Colonic mucosa (tissue), 4 donors: ENCODE measurements around the gene CTAGE1. TPM values are rescaled to one million over a fixed set of nuclear protein-coding genes. Genes with fewer than 3 reads are reported as not detected.

Experiments used
- DNase-seq: peaks from one replicate; pipeline ENCODE4 v3.0.0-alpha.2; 2020
- H3K27ac ChIP-seq: fragments of 200-600 bp; one replicate; pipeline ENCODE4 v1.8.0; 2021
- H3K27me3 ChIP-seq: fragments of 200-600 bp; one replicate; pipeline ENCODE4 v1.8.0; 2021
- H3K36me3 ChIP-seq: fragments of 200-600 bp; one replicate; pipeline ENCODE4 v1.8.0; 2021
- H3K4me1 ChIP-seq: fragments of 200-600 bp; one replicate; pipeline ENCODE4 v1.8.0; 2021; ENCODE audit warnings: mild to moderate bottlenecking
- H3K4me3 ChIP-seq: fragments of 200-600 bp; one replicate; pipeline ENCODE4 v1.8.0; 2021
- H3K9ac ChIP-seq, 2 donors: one replicate each; pipeline ENCODE4 v1.7.0; 2013; ENCODE audit warnings: control low read depth in 2 of 2, low read depth in 2 of 2, low read length in 2 of 2
- H3K9me3 ChIP-seq: fragments of 200-600 bp; one replicate; pipeline ENCODE4 v1.8.0; 2021
- CTCF ChIP-seq: fragments of 200-600 bp; IDR thresholded peaks from one replicate; pipeline ENCODE4 v1.8.0; 2022; ENCODE audit warnings: antibody characterized with exemption, mild to moderate bottlenecking
- intact Hi-C: fragments of 100-400 bp; cut with DNase I; formaldehyde crosslinking; loops from one replicate; pipeline ENCODE4 v1.14.1; 2022
- total RNA-seq, 2 donors: library from RNA; stranded (reverse); fragmentation: NEBNext Ultra II Directional in 1 of 2; extraction: Animal tissue kit (Norgen Biotek cat#: 25700) in 1 of 2; gene quantifications; one replicate each; pipeline ENCODE4 v1.2.1, GENCODE V29; 2021
- donor health status: healthy.
- donor health status: DM: no; HTN: no; CAD: no.
- donor health status: DM: no; HTN: no; CAD: no.

Gene CTAGE1
- total RNA-seq, 2 donors from 2014 or later = not detected

DNA sequence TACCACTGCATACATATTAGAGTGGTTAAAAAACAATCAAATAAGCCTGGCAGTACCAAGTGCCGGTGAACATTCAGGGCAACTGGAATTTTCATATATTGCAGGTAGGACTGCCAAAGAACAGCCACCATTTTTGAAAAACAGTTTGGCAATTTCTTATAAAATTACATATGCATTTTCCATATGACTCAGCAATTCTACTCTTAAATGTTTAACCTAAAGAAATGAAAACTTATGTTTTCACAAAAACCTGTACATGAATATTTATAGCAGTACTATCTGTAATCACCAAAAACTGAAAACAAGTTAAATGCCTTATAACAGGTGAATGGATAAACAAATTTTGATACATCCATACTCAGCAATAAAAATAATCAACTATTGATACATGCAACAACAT, 39.9 kb downstream of the CTAGE1 start:
- no peak for DNase-seq
- Histone ChIP-seq H3K4me3 (no peak overlapping the region), H3K27ac (no peak overlapping the region), H3K27me3 (no peaks in the 10 kb centered on the region), H3K9me3 (no peaks in the 10 kb centered on the region), H3K36me3 (no peaks in the 10 kb centered on the region), H3K4me1 (no peaks in the 10 kb centered on the region), H3K9ac (no peak overlapping the region)
- no peak for TF ChIP-seq CTCF
- intact Hi-C loops = no loop called here

DNA sequence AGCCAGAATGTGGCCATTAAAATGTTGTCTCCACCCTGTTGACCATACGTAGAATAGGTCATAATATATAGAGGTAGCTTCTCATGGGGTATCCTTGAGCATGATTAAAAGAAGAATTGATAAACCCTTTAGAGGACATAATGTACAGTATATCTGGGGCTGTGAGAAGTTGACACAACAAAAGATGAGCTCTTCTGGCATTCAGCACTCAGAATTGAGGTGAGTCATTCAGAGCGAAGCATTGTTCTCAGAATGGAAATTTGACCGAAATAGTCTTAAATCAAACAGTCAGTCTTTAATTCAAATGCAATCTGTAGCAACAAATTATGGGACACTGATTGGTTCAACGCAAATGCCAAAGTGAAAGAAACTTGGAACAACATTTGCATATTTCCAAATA, 47.3 kb downstream of the CTAGE1 start:
- no peak overlapping the region for H3K4me3 ChIP-seq
- no peaks in the 10 kb centered on the region for H3K4me1 ChIP-seq
- no peaks in the 10 kb centered on the region for H3K27me3 ChIP-seq
- H3K27ac ChIP-seq = no peak overlapping the region
- no peak for DNase-seq
- no peaks in the 10 kb centered on the region for H3K9me3 ChIP-seq
- TF ChIP-seq CTCF = no peak
- intact Hi-C loops = no loop called here
- no peaks in the 10 kb centered on the region for H3K36me3 ChIP-seq
- H3K9ac ChIP-seq = no peak overlapping the region

DNA sequence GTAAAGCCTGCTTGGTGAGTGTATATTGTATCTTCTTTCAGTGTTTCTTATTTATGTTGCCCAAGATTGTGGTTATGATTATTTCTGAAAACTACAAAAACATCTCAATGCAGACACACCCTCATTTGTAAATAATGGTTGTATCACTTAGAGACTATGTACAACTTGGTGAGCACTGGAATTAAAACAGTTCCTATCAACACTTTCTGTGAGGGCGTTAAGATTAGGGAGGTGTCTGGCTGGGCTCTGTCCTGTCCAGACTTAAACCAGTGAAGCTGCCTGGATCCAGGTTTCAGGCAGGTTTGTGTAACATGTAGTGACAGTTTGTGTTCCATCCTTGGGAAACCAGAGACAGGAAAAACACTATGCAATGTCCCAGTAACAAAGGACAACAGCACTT, 49.7 kb downstream of the CTAGE1 start:
- H3K4me3 ChIP-seq = no peak overlapping the region

DNA sequence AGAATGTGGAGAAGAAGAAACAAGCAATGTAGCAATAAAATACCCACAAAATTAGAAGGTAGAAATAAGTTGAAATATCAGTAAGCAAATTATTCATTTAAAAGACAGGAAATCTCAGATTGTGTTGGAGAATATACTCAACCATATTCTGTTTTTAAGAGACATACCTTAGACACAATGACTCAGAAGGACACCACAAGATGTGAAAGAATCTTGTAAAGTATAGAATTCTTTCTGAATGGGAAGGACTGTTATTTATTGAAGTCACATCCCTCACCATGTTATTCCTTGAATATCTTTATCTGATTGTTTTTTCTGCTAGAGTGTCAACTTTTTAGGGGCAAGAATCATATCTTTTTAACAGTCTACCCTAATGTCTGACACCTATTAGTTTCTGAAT, 50.4 kb downstream of the CTAGE1 start:
- no peak overlapping the region for H3K9ac ChIP-seq
- no peaks in the 10 kb centered on the region for H3K9me3 ChIP-seq
- no peak overlapping the region for H3K4me3 ChIP-seq
- no peak for TF ChIP-seq CTCF
- H3K27me3 ChIP-seq = no peaks in the 10 kb centered on the region
- H3K4me1 ChIP-seq = no peaks in the 10 kb centered on the region
- intact Hi-C loops = loop anchor here (10.0 kb wide), 1 partner anchor 453 kb away; no protein-coding TSS in a partner anchor
- no peaks in the 10 kb centered on the region for H3K36me3 ChIP-seq
- no peak overlapping the region for H3K27ac ChIP-seq
- DNase-seq = no peak

More for the DNA sequence above, 49.7 kb downstream of the CTAGE1 start:
- Histone ChIP-seq H3K9ac (no peak overlapping the region), H3K27ac (no peak overlapping the region), H3K4me1 (no peaks in the 10 kb centered on the region), H3K27me3 (no peaks in the 10 kb centered on the region), H3K36me3 (no peaks in the 10 kb centered on the region), H3K9me3 (no peaks in the 10 kb centered on the region)
- intact Hi-C loops = loop anchor here (10.0 kb wide), 1 partner anchor 453 kb away; no protein-coding TSS in a partner anchor
- DNase-seq = no peak
- TF ChIP-seq CTCF = no peak

DNA sequence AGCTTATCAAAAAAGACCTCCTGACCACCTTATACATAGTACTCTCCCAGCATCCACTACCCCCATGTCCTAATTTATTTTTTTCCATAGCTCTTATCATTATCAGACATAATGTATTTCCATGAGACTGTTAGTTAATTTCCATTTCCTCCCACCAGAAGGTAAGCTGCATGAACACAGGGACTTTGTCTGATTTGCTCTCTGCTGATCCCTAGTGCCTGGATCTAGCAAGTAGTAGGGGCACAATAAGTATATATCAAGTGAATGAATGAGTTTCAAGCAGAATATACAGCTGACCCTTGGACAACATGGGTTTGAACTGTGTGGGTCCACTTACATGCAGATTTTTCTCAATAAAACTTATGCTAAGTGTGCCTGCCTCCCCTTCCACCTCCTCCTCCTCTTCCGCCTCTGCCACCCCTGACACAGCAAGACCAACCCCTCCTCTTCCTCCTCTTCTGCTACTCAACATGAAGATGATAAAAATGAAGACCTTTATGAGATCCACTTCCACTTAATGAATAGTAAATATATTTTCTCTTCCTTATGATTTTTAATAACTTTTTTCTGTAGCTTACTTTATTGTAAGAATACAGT, 53.8 kb downstream of the CTAGE1 start:
- Histone ChIP-seq H3K9me3 (no peaks in the 10 kb centered on the region), H3K27me3 (no peaks in the 10 kb centered on the region), H3K9ac (no peak overlapping the region), H3K4me3 (no peak overlapping the region), H3K27ac (no peak overlapping the region), H3K36me3 (no peaks in the 10 kb centered on the region), H3K4me1 (no peaks in the 10 kb centered on the region)
- peak; percentile 26 for TF ChIP-seq CTCF
- DNase-seq = no peak
- intact Hi-C loops = loop anchor here (10.0 kb wide), 1 partner anchor 449 kb away; no protein-coding TSS in a partner anchor

Other genes with a start within 250 kb of the CTAGE1 start
- gene GATA6, start 248.3 kb downstream of the CTAGE1 start, total RNA-seq = 10 to 100 TPM; 52.7 to 61.3 TPM